Heart right ventricle (tissue), 16 donors: ENCODE measurements around the gene SLC39A11. TPM values are rescaled to one million over a fixed set of nuclear protein-coding genes. Genes with fewer than 3 reads are reported as not detected.
"Not testable (repeated sequence)": the region's sequence is repeated elsewhere in the genome, so short reads cannot be mapped to it uniquely, and the experiment has no call there.

Experiments used
- ATAC-seq, 8 donors: fragments of 200-7000 bp; cut with Tn5 transposase; one replicate each; pipeline ENCODE4 v1.9.1; 2020; ENCODE audit warnings: mild to moderate bottlenecking in 8 of 8, moderate library complexity in 8 of 8, moderate number of reproducible peaks in 1 of 8
- DNase-seq, 2 donors: peaks; one replicate each; pipeline ENCODE4 v3.0.0-alpha.2; 2020
- H3K27ac ChIP-seq, 10 donors: fragments of 200-600 bp; sonication (generic) in 2 of 10; one replicate each; pipeline versions ENCODE4 v1.5.0 to v1.8.0; 2020 to 2022; ENCODE audit warnings: mild to moderate bottlenecking in 3 of 10
- H3K27me3 ChIP-seq, 7 donors: fragments of 200-600 bp; one replicate each; pipeline ENCODE4 v1.8.0; 2021 to 2022; ENCODE audit warnings: mild to moderate bottlenecking in 2 of 7
- H3K36me3 ChIP-seq, 9 donors: fragments of 200-600 bp; sonication (generic) in 1 of 9; one replicate each; pipeline versions ENCODE4 v1.5.0 to v1.8.0; 2020 to 2022; ENCODE audit warnings: mild to moderate bottlenecking in 2 of 9
- H3K4me1 ChIP-seq, 9 donors: fragments of 200-600 bp; sonication (generic) in 1 of 9; one replicate each; pipeline versions ENCODE4 v1.5.0 to v1.8.0; 2020 to 2022; ENCODE audit warnings: mild to moderate bottlenecking in 4 of 9
- H3K4me3 ChIP-seq, 10 donors: fragments of 200-600 bp; sonication (generic) in 2 of 10; one replicate each; pipeline versions ENCODE4 v1.5.0 to v1.8.0; 2020 to 2022; ENCODE audit warnings: mild to moderate bottlenecking in 7 of 10, moderate library complexity in 2 of 10
- H3K9me3 ChIP-seq, 11 donors: fragments of 200-600 bp in 10 of 11; sonication (generic) in 2 of 11; one replicate each; pipeline versions ENCODE4 v1.5.0 to v1.8.0; 2013 to 2022; ENCODE audit warnings: mild to moderate bottlenecking in 2 of 11, control low read depth in 1 of 11, moderate library complexity in 1 of 11
- CTCF ChIP-seq, 9 donors: fragments of 200-600 bp; sonication (generic) in 2 of 9; IDR thresholded peaks; one replicate each; pipeline versions ENCODE4 v1.5.0 to v1.8.0; 2021 to 2022; ENCODE audit warnings: antibody characterized with exemption in 9 of 9, mild to moderate bottlenecking in 5 of 9, moderate library complexity in 1 of 9
- WGBS, 2 donors: extraction: QIAGEN DNeasy Blood & Tissue Kit; methylation state at CpG; one replicate each; pipeline ENCODE4 v1.1.7; 2013; ENCODE audit warnings: inconsistent platforms in 1 of 2; 5-methylcytosine and 5-hydroxymethylcytosine counted together
- intact Hi-C, 10 donors: fragments of 100-400 bp; cut with DNase I; formaldehyde crosslinking; loops; one replicate each; pipeline versions ENCODE4 v1.11.1 to v1.14.2; 2022
- polyA plus RNA-seq, 2 donors: library from polyadenylated mRNA; stranded (reverse); fragments of 200-250 nt; gene quantifications; one replicate each; pipeline ENCODE4 v1.2.3, GENCODE V29; 2013
- total RNA-seq, 10 donors: library from RNA; stranded (reverse); fragmentation: NEBNext Ultra II Directional in 3 of 10; extraction: Animal tissue kit (Norgen Biotek cat#: 25700) in 3 of 10; gene quantifications; one replicate each; pipeline versions ENCODE4 v1.2.1 to v1.2.4, GENCODE V29; 2021 to 2023
- donor health status: Arrhythmogenic right ventricular cardiomyopathy.
- donor health status: ischemic (EF 13 %, LVEDD 7.1; RV severe dilation, severe dysfunction).
- donor health status: healthy with polysubstance abuse.
- donor health status: DM: no; HTN: yes; CAD: no.
- donor health status: DM: no; HTN: no; CAD: no.
- donor health status: ischemic (EF 25% LVEDD 6.9; RV normal size, moderate dysfunction).
- donor health status: ischemic (EF 25% LVEDD 5.7; RV mildly dilated, moderate dysfunction).
- donor health status: healthy.
- donor health status: DM: yes; HTN: yes; CAD: no.
- donor health status: Ischemic cardiomyopathy.
- donor health status: ischemic (EF 35%, LVEDD 5.7; RV mildly dilated, moderate dysfunction).
- donor health status: nonischemic (EF 11% LVEDD 7.7; RV severe dilation, severe dysfunction).
- donor health status: DM: yes; HTN: yes; CAD: no.
- donor health status: PGD.
- donor health status: ischemic (EF 29% LVEDD 5.4; RV normal size, mild dysfunction).
- donor health status: nonischemic (EF 23%, LVEDD 6.1; RV moderate dilation, normal function).

The SLC39A11 gene
- total and polyA plus RNA-seq, 12 donors = 2.4 to 11.3 (median 6.4) TPM

GRCh38 chr17:73069841-73070240 lies 22.6 kb downstream of the SLC39A11 start:
- WGBS, 2 donors = 77 to 91% methylated on average over 3 of the region's 3 CpGs
- no peaks in the 10 kb centered on the region for H3K27me3 ChIP-seq
- H3K27ac ChIP-seq = peak overlapping the region in 2 of 10 donors; percentile 22 to 69
- no peak overlapping the region for H3K4me3 ChIP-seq
- intact Hi-C loops = no loop called here
- TF ChIP-seq CTCF (IDR thresholded peaks at IDR 0.05) = no peak
- DNase-seq (no peak), ATAC-seq (no peak)
- peaks cover 0 to 29% (median 11%) of the 10 kb centered on the region in 9 donors for H3K4me1 ChIP-seq
- no peaks in the 10 kb centered on the region for H3K36me3 ChIP-seq
- peaks cover 0 to 7% (median 0%) of the 10 kb centered on the region in 11 donors for H3K9me3 ChIP-seq

GRCh38 chr17:73069164-73069770 lies 23.2 kb downstream of the SLC39A11 start:
- Histone ChIP-seq H3K27me3 (no peaks in the 10 kb centered on the region), H3K4me1 (peaks cover 0 to 35% (median 17%) of the 10 kb centered on the region in 9 donors), H3K36me3 (no peaks in the 10 kb centered on the region), H3K27ac (peak overlapping the region in 3 of 10 donors; percentile 22 to 69 (median 44)), H3K9me3 (peaks cover 0 to 7% (median 0%) of the 10 kb centered on the region in 11 donors), H3K4me3 (no peak overlapping the region)
- intact Hi-C loops = no loop called here
- 82% methylated on average over 5 of the region's 5 CpGs for WGBS, 2 donors
- ATAC-seq = no peak
- no peak for TF ChIP-seq CTCF (IDR thresholded peaks at IDR 0.05)
- no peak for DNase-seq

- Histone ChIP-seq H3K27me3 (no peaks in the 10 kb centered on the region), H3K4me3 (no peak overlapping the region), H3K27ac (peak overlapping the region in 7 of 10 donors; percentile 4 to 69 (median 37)), H3K9me3 (peaks cover 0 to 7% (median 0%) of the 10 kb centered on the region in 11 donors), H3K4me1 (peaks cover 0 to 41% (median 21%) of the 10 kb centered on the region in 9 donors), H3K36me3 (no peaks in the 10 kb centered on the region)
- DNase-seq (no peak), ATAC-seq (peak in 5 of 8 donors; percentile 16 to 46 (median 42))
- TF ChIP-seq CTCF (IDR thresholded peaks at IDR 0.05) = no peak
- 83 to 86% methylated on average over 9 of the region's 9 CpGs for WGBS, 2 donors
- intact Hi-C loops = no loop called here
Measured at GRCh38 chr17:73068322-73069153, 23.9 kb downstream of the SLC39A11 start.

GRCh38 chr17:73067699-73068098 lies 24.8 kb downstream of the SLC39A11 start:
- H3K27me3 ChIP-seq, intact Hi-C loops, H3K9me3 ChIP-seq, H3K36me3 ChIP-seq, H3K4me3 ChIP-seq: not testable (repeated sequence)
- DNase-seq (peak in 1 of 2 donors; percentile 14), ATAC-seq (peak in 6 of 8 donors; percentile 17 to 37 (median 25))
- WGBS, 2 donors = 82 to 85% methylated on average over 2 of the region's 2 CpGs
- Histone ChIP-seq H3K4me1 (peaks cover 0 to 41% (median 21%) of the 10 kb centered on the region in 9 donors), H3K27ac (peak overlapping the region in 4 of 10 donors; percentile 22 to 69 (median 29))
